Spleen (tissue), 11 donors: ENCODE results near the gene UXT. TPM values are rescaled to one million over a fixed set of nuclear protein-coding genes. Genes with fewer than 3 reads are reported as not detected.
A peak's percentile ranks its signal among the peaks of the same experiment; 100 is the strongest.

ENCODE experiments used
- DNase-seq: peaks from one replicate; pipeline ENCODE4 v3.0.0-alpha.2; 2020
- H3K27ac ChIP-seq, 8 donors: fragments of 200-600 bp; sonication (generic) in 7 of 8; 1 replicate in 4 of 8; 2 replicates in 4 of 8; pipeline versions ENCODE4 v1.5.0 to v1.8.0; 2016 to 2021; ENCODE audit warnings: inconsistent platforms in 4 of 8, mild to moderate bottlenecking in 4 of 8, moderate library complexity in 1 of 8
- H3K27me3 ChIP-seq, 7 donors: fragments of 200-600 bp; sonication (generic) in 6 of 7; replicated peaks in 1 of 7; 1 replicate in 4 of 7; 2 replicates in 3 of 7; pipeline versions ENCODE4 v1.5.0 to v1.8.0; 2016 to 2021; ENCODE audit warnings: inconsistent platforms in 3 of 7, mild to moderate bottlenecking in 1 of 7
- H3K36me3 ChIP-seq, 6 donors: fragments of 200-600 bp; sonication (generic) in 5 of 6; 1 replicate in 4 of 6; 2 replicates in 2 of 6; pipeline versions ENCODE4 v1.5.0 to v1.8.0; 2016 to 2021; ENCODE audit warnings: inconsistent platforms in 2 of 6
- H3K4me1 ChIP-seq, 6 donors: fragments of 200-600 bp; sonication (generic) in 5 of 6; 1 replicate in 3 of 6; 2 replicates in 3 of 6; pipeline versions ENCODE4 v1.5.0 to v1.8.0; 2016 to 2021; ENCODE audit warnings: inconsistent platforms in 3 of 6
- H3K4me3 ChIP-seq, 8 donors: fragments of 200-600 bp; sonication (generic) in 7 of 8; 1 replicate in 4 of 8; 2 replicates in 4 of 8; pipeline versions ENCODE4 v1.5.0 to v1.8.0; 2016 to 2021; ENCODE audit warnings: inconsistent platforms in 4 of 8, mild to moderate bottlenecking in 4 of 8, moderate library complexity in 2 of 8
- H3K9me3 ChIP-seq, 8 donors: fragments of 200-600 bp; sonication (generic) in 7 of 8; 1 replicate in 4 of 8; 2 replicates in 4 of 8; pipeline versions ENCODE4 v1.5.0 to v1.8.0; 2016 to 2021; ENCODE audit warnings: inconsistent platforms in 4 of 8
- POLR2A ChIP-seq, 3 donors: fragments of 450-650 bp; IDR thresholded peaks; one replicate each; pipeline ENCODE4 v1.5.1; 2017; ENCODE audit warnings: antibody characterized with exemption in 3 of 3, mild to moderate bottlenecking in 1 of 3
- POLR2AphosphoS5 ChIP-seq, 3 donors: sonication (generic); formaldehyde crosslinking; IDR thresholded peaks; one replicate each; pipeline ENCODE4 v1.5.1; 2017; ENCODE audit warnings: antibody characterized with exemption in 3 of 3
- WGBS, 5 donors: extraction: QIAGEN DNeasy Blood & Tissue Kit in 3 of 5; methylation state at CpG; one replicate each; pipeline versions ENCODE4 v1.1.5 to v1.1.7; 2013 to 2018; 5-methylcytosine and 5-hydroxymethylcytosine counted together
- intact Hi-C: fragments of 100-400 bp; cut with DNase I; formaldehyde crosslinking; loops from one replicate; pipeline ENCODE4 v1.15.0; 2023; ENCODE audit warnings: low total_unique reads
- polyA plus RNA-seq, 3 donors: library from polyadenylated mRNA; stranded (reverse); fragments of 200-250 nt; gene quantifications; one replicate each; pipeline ENCODE4 v1.2.1, GENCODE V29; 2013
- total RNA-seq, 7 donors: library from RNA; depleted of rRNA in 3 of 7; stranded (reverse); fragments of >200 nt in 3 of 7; fragmentation: NEBNext Ultra II Directional in 4 of 7; extraction: Animal tissue kit (Norgen Biotek cat#: 25700) in 4 of 7; gene quantifications; one replicate each; pipeline versions ENCODE4 v1.1.0 to v1.2.1, GENCODE V29; 2016 to 2021
- TF ChIP-seq, protein P1 (sequence below), 11 experiments: fragments of 200-600 bp in 7 of 11; fragments of 450-650 bp in 4 of 11; sonication (generic) in 4 of 11; IDR thresholded peaks in 8 of 11; conservative IDR thresholded peaks in 3 of 11; 1 replicate in 7 of 11; 2 replicates in 4 of 11; pipeline versions ENCODE4 v1.4.0 to v1.8.0; 2016 to 2021; ENCODE audit warnings: antibody characterized with exemption in 11 of 11, inconsistent platforms in 4 of 11, mild to moderate bottlenecking in 1 of 11
- donor health status: healthy with polysubstance abuse.
- donor health status: DM: no; HTN: no; CAD: no; lungs with moderate emphysema.
- donor health status: DM: no; HTN: no; CAD: no.
- donor health status: Bipolar disorder and iron deficiency.
- donor health status: healthy.
- donor health status: DM: no; HTN: no; CAD: no.
- donor health status: DM: yes; HTN: yes; CAD: no.

Gene UXT
- total and polyA plus RNA-seq, 10 donors, result 83.0 to 274 (median 124) TPM

- H3K4me3 ChIP-seq, result no peak overlapping the region
These were observed 45.8 kb upstream of the UXT start for GRCh38 chrX:47704736-47705135.

DNA sequence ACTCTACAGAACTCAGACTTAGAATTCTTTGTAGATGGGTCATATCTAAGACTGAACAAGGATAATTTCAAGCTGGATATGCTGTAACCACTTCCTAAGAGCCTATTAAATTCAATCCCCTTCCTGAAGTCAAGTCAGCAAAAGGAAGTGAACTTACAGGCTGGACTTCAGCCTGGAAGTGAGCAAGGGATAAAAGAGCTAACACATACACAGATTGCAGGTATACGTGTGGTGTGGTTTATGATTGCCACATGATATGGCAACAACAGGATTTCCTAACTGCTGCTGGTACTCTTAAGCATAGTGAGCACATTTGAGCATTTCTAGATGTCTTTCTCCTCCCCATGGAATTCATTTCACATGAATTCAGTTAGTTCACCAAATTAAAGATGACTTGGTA is 38.2 kb upstream of the UXT start:
- DNase-seq, result no peak
- 7 to 64% (median 47%) methylated on average over 1 of the region's 1 CpG for WGBS, 5 donors
- Histone ChIP-seq H3K9me3 (peaks cover 0 to 6% (median 0%) of the 10 kb centered on the region in 8 donors), H3K36me3 (no peaks in the 10 kb centered on the region), H3K27me3 (peaks cover 0 to 9% (median 0%) of the 10 kb centered on the region in 7 donors), H3K4me3 (no peak overlapping the region), H3K27ac (no peak overlapping the region), H3K4me1 (no peaks in the 10 kb centered on the region)
- intact Hi-C loops, result no loop called here
- TF ChIP-seq, protein P1, sequence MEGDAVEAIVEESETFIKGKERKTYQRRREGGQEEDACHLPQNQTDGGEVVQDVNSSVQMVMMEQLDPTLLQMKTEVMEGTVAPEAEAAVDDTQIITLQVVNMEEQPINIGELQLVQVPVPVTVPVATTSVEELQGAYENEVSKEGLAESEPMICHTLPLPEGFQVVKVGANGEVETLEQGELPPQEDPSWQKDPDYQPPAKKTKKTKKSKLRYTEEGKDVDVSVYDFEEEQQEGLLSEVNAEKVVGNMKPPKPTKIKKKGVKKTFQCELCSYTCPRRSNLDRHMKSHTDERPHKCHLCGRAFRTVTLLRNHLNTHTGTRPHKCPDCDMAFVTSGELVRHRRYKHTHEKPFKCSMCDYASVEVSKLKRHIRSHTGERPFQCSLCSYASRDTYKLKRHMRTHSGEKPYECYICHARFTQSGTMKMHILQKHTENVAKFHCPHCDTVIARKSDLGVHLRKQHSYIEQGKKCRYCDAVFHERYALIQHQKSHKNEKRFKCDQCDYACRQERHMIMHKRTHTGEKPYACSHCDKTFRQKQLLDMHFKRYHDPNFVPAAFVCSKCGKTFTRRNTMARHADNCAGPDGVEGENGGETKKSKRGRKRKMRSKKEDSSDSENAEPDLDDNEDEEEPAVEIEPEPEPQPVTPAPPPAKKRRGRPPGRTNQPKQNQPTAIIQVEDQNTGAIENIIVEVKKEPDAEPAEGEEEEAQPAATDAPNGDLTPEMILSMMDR (IDR thresholded peaks at IDR 0.05 in 8 of 11, conservative IDR thresholded peaks at IDR 0.05 in 3 of 11), result no peak
- no peak for TF ChIP-seq POLR2AphosphoS5 (IDR thresholded peaks at IDR 0.05)
- TF ChIP-seq POLR2A (IDR thresholded peaks at IDR 0.05), result no peak

More at GRCh38 chrX:47704736-47705135, 45.8 kb upstream of the UXT start:
- no peak for TF ChIP-seq POLR2AphosphoS5 (IDR thresholded peaks at IDR 0.05)
- TF ChIP-seq, protein P1 (IDR thresholded peaks at IDR 0.05 in 8 of 11, conservative IDR thresholded peaks at IDR 0.05 in 3 of 11), result no peak
- TF ChIP-seq POLR2A (IDR thresholded peaks at IDR 0.05), result no peak
- no peaks in the 10 kb centered on the region for H3K9me3 ChIP-seq
- no peak overlapping the region for H3K27ac ChIP-seq
- no peak for DNase-seq
- no peaks in the 10 kb centered on the region for H3K36me3 ChIP-seq
- peaks cover 0 to 9% (median 0%) of the 10 kb centered on the region in 7 donors for H3K27me3 ChIP-seq
- WGBS, 5 donors, result 67 to 91% (median 86%) methylated on average over 4 to 5 of the region's 5 CpGs
- no peaks in the 10 kb centered on the region for H3K4me1 ChIP-seq
- intact Hi-C loops, result no loop called here

DNA sequence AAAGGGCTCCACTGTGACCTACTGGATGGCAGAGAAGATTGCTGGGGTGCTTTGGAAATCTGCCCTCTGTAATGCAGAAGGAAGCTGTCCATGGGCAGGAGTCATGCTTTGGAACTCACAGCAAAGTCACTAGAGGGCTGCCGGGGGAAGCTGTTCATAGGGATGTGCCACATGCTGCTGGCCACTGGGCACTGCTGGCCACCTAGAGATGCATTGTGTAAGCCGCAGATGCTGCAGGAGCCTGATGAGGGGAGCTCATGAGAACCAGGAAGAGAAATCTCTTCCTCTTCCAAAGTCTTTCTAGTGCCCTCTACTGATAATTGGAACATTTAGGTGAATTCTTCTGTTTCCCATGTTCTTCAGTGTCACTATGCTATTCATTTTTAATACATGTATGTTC is 31.2 kb upstream of the UXT start:
- Histone ChIP-seq H3K27me3 (no peaks in the 10 kb centered on the region), H3K4me1 (no peaks in the 10 kb centered on the region), H3K36me3 (no peaks in the 10 kb centered on the region), H3K4me3 (no peak overlapping the region), H3K27ac (no peak overlapping the region), H3K9me3 (no peaks in the 10 kb centered on the region)
- peak; percentile 54 for DNase-seq
- TF ChIP-seq, protein P1 (IDR thresholded peaks at IDR 0.05 in 8 of 11, conservative IDR thresholded peaks at IDR 0.05 in 3 of 11), result no peak
- no peak for TF ChIP-seq POLR2AphosphoS5 (IDR thresholded peaks at IDR 0.05)
- TF ChIP-seq POLR2A (IDR thresholded peaks at IDR 0.05), result no peak
- intact Hi-C loops, result no loop called here
- 65 to 75% (median 74%) methylated on average over 1 to 2 of the region's 2 CpGs for WGBS, 5 donors

DNA sequence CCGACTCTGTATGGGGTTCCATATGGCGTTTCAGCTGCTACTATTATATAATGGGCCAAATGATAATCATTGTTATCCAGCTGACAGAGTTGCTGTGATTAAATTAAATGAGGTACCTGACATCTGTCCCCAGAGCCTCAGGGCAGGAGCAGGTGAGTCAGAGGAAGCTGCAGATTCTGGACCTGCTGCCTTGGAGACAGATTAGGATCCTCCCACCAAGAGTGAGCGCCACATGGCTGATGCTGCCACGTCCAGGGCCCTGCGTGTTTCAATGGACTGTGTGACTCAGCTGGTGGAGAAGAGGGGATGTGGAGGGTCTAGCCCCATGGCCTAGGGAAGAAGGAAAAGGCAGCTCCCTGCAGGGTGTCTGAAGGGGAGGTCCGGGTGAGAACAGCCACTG is 28.3 kb upstream of the UXT start:
- Histone ChIP-seq H3K4me3 (no peak overlapping the region), H3K9me3 (no peaks in the 10 kb centered on the region), H3K27ac (no peak overlapping the region), H3K36me3 (no peaks in the 10 kb centered on the region), H3K4me1 (no peaks in the 10 kb centered on the region), H3K27me3 (no peaks in the 10 kb centered on the region)
- 57 to 97% (median 75%) methylated on average over 3 to 6 of the region's 6 CpGs for WGBS, 5 donors
- TF ChIP-seq, protein P1 (IDR thresholded peaks at IDR 0.05 in 8 of 11, conservative IDR thresholded peaks at IDR 0.05 in 3 of 11), result no peak
- TF ChIP-seq POLR2AphosphoS5 (IDR thresholded peaks at IDR 0.05), result no peak
- intact Hi-C loops, result no loop called here
- DNase-seq, result no peak
